Right lobe of liver (tissue), 4 donors: ENCODE data around the gene SF3B6.

ENCODE experiments used
- CTCF ChIP-seq, 4 donors: fragments of 200-600 bp in 3 of 4; fragments of 450-650 bp in 1 of 4; IDR thresholded peaks; one replicate each; pipeline versions ENCODE4 v1.5.1 to v1.8.0; 2016 to 2022; ENCODE audit warnings: antibody characterized with exemption in 4 of 4, mild to moderate bottlenecking in 2 of 4
- POLR2A ChIP-seq: fragments of 450-650 bp; IDR thresholded peaks from one replicate; pipeline ENCODE4 v1.6.1; 2017; ENCODE audit warnings: antibody characterized with exemption, mild to moderate bottlenecking
- donor health status: DM: no; HTN: no; CAD: no.
- donor health status: DM: no; HTN: no; CAD: no.
- donor health status: DM: no; HTN: yes; CAD: no.

- no peak for TF ChIP-seq POLR2A
- TF ChIP-seq CTCF (IDR thresholded peaks at IDR 0.05), result no peak
Measured at GRCh38 chr2:24105816-24106215, 29.7 kb upstream of the SF3B6 start.
